NCI-H2196 treated with DMSO at 0.1 percent for 48 hours (cell line): ENCODE results near the gene SUCLG2.
"Not testable (repeated sequence)": the region's sequence is repeated elsewhere in the genome, so short reads cannot be mapped to it uniquely, and the experiment has no call there.

Experiments used
- DNase-seq: peaks from one replicate; lab custom pipeline; 2025; ENCODE audit not compliant: unreplicated experiment; lab: John Stamatoyannopoulos, UW

Gene SUCLG2

DNA sequence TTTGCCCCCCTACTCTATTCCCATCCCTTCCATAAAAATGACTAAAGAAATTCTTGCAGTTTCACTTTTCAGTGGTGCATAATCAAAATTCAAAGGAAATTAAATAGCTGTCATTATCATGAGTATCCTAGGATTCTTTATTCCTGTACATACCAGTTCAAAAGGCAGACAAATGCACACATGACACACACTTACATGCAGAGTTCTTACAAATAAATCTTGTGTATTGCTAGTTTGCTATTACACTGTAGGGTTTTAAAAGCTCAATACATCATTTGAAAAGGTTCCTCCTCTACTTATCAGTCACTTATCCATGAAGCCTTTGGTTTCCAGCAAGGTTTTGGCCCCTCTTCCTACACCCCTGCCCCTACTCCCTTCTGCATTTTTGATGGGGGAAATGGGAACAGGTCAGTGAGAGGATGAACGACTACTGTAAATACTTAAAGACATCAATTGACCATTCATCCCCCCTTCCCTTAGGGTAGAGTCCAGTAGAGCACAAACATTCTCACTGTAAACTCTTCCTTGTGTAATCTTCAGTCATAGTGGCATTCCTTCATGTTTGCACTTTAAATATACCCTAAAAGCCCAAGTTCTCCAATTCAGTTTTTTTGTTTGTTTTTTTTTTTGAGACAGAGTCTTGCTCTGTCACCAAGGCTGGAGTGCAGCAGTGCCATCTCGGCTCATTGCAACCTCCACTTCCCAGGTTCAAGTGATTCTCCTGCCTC is 92.6 kb downstream of the SUCLG2 start:
- no peak for DNase-seq

DNA sequence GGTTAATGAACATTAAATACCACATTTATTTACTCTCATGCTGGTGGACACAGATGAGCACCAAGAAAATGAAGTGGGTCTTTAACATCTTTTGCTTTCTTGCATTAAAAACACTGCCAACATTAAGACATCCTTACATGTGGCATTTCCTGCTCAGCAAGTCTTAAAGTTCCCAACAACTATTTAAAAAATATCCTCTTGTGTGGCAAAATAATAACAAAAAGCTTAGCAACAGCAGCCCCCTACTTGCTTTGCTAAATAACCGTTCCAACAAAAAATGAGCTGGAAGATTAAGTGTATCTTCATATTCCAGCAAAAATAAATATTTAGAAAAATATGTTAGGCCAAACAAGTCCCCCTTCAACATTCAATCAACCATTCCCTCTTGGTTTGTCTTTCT is 93.1 kb downstream of the SUCLG2 start:
- DNase-seq, result no peak

DNA sequence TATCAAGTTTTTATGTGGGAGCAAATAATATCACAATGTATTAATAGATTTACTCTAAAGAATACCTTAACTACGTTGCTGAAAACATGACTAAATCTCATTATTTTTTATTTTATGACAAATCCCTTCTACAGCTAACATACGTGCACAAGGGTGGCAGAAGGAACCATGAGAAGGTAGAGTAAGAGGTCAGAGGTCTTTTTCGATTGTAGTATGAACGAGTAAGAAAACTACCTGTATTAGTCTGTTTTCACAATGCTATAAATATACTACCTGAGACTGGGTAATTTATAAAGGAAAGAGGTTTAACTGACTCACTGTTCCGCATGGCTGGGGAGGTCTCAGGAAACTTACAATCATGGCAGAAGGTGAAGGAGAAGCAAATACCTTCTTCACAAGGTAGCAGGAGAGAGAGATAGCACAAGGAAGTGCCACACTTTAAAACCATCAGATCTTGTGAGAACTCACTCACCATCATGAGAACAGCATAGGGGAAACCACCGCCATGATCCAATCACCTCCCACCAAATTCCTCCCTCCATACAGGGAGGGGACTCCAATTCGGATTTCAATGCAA is 95.3 kb downstream of the SUCLG2 start:
- no peak for DNase-seq

DNA sequence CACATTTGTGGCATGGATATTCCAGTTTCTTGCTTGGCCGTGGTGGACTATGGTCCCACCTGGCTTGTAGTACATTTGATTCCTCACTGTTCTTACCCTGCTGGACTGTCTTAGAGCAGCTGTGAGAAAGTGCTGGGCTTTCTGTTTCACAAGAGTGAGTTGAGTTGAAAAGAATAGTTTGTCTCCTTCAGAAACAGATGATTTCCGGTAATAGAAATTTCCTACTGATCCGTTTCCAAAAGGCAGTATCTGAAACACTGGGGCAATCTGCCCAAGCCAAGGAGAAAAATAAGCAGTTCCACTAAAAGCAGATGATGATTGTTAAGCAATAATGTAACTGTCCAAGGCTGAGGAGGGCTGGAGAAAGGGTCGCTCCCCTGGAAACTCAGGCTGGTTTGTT is 96.0 kb downstream of the SUCLG2 start:
- DNase-seq, result no peak

DNA sequence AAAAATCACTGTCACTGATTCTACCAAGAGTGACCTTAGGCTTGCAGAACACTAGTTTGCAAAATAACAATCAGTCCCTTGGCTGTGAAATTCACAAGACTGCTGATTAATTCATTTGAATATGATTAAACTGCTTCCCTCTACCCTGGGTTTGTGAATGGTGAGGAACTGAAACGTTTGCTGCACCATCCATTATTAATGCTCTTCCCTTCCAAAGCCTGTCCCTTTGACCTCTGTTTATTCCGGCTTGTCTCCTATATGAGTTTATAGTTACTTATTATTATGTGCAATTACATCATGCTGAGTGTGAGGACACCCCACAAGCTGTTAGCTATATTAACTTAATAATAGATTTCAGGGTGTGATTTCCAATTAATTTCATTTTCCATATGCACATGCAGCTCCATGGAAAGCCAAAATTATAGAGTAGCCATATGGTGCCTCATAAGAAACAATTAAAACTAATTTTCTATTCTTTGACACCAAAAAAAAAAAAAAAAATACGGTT is 96.5 kb downstream of the SUCLG2 start:
- no peak for DNase-seq

DNA sequence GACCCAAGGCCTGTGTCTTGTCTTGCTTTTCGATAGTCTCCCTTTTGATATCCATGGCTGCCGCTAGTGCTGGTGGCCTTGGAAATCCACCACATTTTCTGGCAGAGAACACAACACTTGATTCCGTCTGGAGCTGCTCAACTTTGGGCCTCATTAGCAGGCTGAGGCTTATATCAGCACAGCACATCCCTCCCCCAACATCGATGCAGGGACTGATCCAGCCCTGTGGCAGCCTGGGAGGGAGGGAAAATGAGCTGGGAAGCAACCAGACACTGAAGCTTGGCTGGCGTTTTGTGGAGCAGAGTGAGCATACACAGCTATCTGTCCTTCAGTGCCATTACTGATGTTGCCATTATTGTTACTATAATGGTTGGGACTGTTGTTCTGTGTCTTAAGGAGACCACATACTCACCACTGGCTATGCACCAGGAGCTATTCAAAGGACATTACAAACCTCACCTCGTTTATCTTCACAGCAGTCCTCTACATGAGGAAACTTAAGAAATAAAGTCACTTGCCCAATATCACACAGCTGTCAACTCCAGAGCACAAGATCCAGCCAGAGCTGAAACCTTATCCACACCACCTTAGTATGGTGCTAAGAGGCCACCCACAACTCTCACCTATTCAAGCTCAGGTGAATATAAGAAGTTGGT is 102.9 kb downstream of the SUCLG2 start:
- no peak for DNase-seq

DNA sequence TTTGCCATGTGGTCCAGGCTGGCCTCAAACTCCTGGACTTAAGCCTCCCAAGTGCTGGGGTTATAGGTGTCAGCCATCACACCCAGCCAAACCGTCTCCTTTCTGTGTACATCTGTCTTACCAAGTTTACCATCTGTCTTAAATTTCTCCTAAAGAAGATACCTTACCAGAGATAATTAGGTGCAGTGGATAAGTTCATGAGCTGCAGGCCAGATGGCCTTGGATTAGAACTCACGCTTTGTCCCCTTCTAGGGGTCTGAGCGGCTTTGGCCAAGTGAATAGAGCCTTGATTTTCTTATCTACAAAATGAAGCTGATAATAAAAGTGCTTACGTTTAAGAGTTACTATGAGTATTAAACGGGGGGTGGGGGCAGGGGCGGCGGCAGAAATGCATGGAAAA is 103.9 kb downstream of the SUCLG2 start:
- no peak for DNase-seq

DNA sequence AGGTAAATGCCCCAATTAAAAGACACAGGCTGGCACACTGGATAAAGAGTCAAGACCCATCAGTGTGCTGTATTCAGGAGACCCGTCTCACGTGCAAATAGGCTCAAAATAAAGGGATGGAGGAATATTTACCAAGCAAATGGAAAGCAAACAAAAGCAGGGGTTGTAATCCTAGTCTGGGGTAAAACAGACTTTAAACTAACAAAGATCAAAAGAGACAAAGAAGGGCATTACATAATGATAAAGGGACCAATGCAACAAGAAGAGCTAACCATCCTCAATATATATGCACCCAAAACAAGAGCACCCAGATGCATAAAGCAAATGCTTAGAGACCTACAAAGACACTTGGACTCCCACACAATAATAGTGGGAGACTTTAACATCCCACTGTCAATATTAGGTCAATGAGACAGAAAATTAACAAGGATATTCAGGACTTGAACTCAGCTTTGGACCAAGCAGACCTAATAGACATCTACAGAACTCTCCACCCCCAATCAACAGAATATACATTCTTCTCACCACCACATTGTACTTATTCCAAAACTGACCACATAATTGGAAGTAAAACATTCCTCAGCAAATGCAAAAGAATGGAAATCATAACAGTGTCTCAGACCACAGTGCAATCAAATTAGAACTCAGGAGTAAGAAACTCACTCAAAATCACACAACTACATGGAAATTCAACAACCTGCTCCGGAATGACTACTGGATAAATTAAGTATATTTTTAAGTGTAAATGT is 111.7 kb downstream of the SUCLG2 start:
- not testable (repeated sequence) for DNase-seq

DNA sequence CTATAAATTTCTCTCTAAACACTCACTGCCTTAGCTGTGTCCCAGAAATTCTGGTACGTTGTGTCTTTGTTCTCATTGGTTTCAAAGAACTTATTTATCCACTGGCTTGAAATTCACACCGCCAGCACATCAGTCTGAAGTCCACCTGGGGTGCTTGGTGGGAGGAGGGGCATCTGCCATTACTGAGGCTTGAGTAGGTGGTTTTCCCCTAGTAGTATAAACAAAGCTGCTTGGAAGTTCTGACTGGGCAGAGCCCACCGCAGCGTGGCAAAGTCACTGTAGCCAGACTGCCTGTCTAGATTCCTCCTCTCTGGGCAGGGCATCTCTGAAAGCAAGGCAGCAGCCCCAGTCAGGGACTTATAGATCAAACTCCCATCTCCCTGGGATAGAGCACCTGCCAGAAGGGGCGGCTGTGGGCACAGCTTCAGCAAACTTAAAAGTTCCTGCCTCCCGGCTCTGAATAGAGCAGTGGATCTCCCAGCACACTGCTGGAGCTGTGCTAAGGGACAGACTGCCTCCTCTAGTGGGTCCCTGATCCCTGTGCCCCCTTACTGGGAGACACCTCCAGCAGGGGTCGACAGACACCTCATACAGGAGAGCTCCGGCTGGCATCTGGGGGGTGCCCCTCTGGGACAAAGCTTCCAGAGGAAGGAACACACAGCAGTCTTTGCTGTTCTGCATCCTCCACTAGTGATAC is 114.1 kb downstream of the SUCLG2 start:
- no peak for DNase-seq

DNA sequence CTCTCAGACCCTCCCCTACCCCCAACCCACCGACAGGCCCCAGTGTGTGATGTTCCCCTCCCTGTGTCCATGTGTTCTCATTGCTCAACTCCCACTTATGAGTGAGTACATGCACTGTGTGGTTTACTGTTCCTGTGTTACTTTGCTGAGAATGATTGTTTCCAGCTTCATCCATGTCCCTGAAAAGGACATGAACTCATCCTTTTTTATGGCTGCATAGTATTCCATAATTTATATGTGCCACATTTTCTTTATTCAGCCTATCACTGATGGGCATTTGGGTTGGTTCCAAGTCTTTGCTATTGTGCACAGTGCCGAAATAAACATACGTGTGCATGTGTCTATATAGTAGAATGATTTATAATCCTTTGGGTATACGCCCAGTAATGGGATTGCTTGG is 117.2 kb downstream of the SUCLG2 start:
- DNase-seq, result not testable (repeated sequence)

DNA sequence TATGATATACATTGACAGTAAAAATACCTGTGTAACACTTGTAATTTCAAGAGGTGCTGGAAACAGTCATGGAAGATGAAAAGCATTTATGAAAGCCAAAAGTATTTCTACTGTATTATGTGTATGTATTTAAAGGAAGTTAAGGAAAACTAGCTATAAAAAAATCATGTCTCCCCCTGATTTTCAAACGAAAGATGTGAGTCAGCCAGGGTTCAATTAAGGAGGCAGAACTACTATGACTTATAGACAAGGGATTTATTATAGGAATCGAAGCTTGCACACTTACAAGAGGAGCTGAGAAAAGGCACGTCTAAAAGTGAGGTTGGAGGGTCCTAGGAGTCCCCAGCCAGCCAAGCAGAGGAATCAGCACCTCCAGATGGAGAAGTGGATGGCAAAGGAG is 119.4 kb downstream of the SUCLG2 start:
- DNase-seq, result no peak

DNA sequence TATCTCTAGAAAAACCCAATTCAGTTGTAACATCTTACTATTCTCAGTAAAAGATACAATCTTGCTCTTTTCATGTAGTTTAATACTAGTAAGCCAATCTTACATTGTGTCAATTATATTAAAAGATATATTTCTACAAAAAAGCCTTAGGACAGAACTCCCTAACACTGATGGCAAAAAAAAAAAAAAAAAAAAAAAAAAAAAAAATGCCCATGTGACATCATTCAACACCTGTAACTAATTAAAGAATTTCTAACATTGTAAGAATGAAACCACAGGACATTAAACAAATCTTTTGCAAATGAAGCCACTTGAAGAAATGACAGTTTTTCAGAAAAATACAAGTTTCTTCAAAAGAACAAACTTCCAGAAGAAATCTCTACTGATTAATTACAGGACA is 119.8 kb downstream of the SUCLG2 start:
- no peak for DNase-seq

DNA sequence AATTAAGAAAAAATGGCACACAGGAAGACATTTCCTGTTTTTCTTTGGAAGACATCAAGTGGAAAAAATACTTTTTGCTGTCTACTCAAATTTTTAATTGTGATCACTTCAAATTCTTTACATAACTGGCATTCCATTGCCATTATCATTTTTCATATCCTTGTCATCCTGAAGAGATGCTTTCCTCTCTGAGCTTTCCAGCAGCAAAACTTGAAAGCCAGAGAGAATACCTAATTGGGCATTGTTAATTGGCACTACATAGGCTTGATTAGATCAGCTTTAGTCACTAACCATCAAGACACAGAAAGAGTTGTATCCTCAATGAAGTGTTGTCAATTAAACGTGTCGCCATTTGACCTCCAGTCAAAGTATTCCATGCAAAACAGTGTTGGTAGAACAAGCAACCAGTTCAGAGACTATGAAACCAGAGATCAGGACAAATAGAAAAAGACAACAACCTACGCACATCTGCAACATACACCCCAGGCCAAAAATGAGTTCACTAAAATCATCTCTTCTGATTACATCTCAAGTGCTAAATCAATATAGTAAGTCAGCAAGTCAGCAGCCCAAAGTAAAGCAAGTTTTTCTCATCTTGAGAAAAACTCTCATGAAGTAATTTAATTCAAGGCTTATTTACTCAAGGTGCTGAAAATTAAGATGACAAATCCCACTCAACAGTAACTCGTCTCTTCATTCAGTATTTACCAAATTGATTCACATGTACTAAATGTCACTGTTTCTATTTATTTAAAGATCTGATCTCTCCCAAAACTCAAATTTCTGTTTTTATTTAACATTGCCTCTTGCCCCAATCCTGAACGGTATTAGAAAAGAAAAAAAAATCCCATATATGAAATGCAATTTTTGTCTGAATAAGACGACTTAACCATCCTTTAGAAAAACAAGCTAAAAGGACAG is 123.0 kb downstream of the SUCLG2 start:
- no peak for DNase-seq

DNA sequence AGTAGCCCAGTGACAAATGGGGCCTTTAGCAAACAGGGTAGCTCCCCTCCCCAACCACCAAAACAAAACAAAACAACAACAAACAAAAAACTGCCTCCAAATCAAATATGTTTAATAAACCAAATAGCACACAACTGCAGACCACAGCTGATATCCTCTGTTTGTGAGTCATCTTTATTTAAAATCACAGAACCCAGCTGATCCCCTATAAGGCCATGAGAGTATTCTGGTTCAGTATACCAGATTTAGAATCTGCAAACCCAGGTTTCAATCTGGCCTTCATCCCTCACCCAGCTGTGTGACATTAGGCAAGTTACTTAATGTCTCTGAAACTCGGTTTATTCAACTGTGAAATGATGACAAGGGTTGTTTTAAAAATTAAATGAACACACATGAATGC is 124.5 kb downstream of the SUCLG2 start:
- DNase-seq, result no peak

DNA sequence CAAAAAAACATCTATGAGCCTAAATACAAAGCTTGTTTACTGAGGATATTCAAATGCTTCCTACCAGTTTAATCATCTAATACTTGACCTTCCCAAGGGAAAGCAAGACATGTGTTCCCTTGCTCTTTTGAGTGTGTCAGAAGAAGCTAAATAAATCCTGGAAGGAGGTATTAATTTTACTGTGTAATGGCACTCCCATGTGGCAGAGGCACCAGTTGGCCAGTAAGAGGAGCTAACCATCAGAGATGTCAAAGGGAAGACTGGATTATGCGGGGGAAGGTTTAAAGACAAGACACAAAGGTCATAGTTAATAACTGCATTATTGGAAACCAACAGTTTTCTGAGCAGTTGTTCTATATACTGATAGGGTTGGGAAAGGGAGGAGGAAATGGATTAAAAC is 125.1 kb downstream of the SUCLG2 start:
- no peak for DNase-seq

DNA sequence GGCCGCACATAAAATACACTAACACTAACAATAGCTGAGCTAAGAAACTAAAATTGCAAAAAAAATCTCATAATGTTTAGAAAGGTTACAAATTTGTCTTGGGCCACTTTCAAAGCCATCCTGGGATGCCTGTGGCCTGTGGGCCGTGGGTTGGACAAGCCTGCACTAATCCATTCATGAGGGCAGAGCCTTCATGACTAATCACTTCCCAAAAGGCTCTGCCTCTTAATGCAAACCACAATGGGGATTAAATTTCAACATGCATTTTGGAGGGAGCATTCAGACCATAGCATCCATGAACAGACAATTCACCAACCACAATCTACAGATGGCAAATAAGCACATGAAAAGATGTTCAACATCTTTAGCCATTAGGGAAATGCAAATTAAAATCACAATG is 128.2 kb downstream of the SUCLG2 start:
- DNase-seq, result no peak

DNA sequence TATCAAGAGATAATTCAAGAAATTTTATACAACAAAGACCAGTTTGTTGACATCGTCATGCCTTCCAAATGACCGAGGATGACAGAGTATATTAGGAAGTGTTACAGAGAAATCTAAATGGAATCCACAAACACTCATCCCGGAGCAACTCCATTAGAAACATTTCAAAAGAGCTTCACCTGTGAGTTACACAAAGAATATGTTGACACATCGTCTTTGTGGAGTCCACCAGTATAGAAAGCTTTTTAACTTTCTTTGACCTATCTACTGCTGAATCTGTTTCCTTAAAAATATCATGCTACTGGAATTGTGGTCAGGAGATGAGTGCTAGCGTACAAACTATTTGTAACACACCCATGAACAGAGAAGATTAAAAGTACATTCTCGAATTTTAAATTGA is 130.4 kb downstream of the SUCLG2 start:
- no peak for DNase-seq

DNA sequence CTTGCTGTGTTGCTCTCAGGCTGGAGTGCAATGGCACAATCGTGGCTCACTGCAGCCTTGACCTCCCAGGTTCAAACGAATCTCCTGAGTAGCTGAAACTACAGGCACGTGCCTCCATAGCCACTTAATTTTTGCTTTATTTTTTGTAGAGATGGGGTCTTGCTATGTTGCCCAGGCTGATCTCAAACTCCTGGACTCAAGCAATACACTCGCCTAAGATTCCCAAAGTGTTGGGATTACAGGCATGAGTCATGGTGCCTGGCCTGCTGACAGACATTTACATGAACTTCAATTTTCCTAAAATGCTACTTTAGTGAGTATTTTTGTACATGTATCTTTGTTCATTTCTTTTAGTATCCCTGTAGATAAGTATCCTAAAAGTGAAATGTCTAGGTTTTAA is 132.3 kb downstream of the SUCLG2 start:
- DNase-seq, result no peak

DNA sequence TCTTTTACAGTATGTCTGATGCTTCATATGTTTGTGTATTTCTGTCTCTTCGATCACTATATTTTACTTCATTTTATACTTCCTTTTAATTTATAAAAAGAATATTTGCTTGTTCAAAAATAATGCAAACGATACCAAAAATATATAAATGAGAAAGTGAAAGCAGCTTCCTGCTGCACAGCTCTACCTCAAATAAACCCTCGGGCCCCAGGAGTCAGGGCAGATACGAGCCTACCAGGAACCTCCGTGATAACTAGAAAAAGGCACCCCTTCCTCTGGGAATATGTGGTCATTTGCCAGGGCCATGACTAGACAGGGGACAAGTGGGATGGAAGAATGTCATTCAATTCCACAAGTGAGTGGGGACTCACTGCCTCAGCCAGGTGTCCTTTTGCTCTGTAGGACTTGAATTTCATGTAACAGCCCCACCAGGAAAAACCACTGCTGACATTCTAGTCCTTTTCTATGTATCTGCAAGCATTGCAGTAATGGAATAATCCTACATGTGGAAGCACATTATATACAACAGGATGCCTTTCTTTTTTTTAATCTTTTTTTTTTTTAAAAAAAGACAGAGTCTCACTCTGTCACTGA is 133.3 kb downstream of the SUCLG2 start:
- DNase-seq, result no peak

DNA sequence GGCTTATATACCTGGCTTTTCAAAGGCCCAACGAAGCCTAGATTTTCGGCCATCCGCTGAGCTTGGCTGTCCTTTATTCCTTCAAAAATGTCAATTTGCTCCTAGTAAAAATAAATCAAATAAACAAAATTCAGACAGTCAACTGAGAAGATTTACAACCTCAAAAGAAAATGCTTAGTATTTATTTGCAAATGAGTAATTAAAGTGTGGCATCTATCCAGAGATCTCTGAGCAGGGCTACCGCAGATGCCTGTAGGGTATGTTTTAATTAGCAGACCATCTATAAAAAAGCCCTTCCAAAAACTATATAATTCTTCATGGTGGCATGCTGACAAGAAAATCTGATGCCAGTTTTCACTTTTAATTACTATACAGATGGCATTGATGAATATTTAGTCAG is 136.2 kb downstream of the SUCLG2 start:
- DNase-seq, result no peak
